ENCODE measurements around the gene RBBP7. TPM values are rescaled to one million over a fixed set of nuclear protein-coding genes. Genes with fewer than 3 reads are reported as not detected.

The RBBP7 gene
- total and polyA plus RNA-seq, 8 donors: 60.9 to 152 (median 109) TPM

DNA sequence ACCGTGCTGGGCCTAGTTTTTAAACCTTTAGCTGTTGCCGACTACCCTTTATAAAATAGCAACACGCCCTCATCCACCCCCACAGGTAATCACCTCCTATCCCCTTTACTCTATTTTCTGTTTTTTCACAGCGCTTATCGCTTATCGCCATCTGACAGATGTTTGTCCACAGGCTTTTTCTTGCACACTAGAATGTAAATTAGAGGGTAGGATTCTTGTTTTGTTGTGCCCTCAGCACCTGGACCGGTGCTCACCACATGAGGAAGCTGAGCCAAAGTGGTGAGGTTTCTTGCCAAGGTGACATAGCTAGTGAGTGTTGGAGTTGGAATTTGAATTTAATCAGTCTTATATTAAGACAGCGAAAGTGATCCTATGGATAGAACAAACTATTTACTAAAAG lies 2.9 kb upstream of the RBBP7 start:
- 66 to 85% (median 67%) methylated on average over 8 of the region's 8 CpGs for WGBS, 5 donors
- Histone ChIP-seq H3K27me3 (peaks cover 0 to 7% (median 0%) of the 10 kb centered on the region in 3 donors), H3K9me3 (no peaks in the 10 kb centered on the region), H3K36me3 (no peaks in the 10 kb centered on the region), H3K4me1 (peaks cover 0 to 36% (median 16%) of the 10 kb centered on the region in 4 donors), H3K4me3 (no peak overlapping the region), H3K27ac (no peak overlapping the region)
- TF ChIP-seq, protein P1, sequence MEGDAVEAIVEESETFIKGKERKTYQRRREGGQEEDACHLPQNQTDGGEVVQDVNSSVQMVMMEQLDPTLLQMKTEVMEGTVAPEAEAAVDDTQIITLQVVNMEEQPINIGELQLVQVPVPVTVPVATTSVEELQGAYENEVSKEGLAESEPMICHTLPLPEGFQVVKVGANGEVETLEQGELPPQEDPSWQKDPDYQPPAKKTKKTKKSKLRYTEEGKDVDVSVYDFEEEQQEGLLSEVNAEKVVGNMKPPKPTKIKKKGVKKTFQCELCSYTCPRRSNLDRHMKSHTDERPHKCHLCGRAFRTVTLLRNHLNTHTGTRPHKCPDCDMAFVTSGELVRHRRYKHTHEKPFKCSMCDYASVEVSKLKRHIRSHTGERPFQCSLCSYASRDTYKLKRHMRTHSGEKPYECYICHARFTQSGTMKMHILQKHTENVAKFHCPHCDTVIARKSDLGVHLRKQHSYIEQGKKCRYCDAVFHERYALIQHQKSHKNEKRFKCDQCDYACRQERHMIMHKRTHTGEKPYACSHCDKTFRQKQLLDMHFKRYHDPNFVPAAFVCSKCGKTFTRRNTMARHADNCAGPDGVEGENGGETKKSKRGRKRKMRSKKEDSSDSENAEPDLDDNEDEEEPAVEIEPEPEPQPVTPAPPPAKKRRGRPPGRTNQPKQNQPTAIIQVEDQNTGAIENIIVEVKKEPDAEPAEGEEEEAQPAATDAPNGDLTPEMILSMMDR (IDR thresholded peaks at IDR 0.05): no peak
- intact Hi-C loops (cut with DNase I; ENCODE audit: low total_unique reads): no loop called here
- peak in 1 of 2 donors; percentile 6 for DNase-seq

DNA sequence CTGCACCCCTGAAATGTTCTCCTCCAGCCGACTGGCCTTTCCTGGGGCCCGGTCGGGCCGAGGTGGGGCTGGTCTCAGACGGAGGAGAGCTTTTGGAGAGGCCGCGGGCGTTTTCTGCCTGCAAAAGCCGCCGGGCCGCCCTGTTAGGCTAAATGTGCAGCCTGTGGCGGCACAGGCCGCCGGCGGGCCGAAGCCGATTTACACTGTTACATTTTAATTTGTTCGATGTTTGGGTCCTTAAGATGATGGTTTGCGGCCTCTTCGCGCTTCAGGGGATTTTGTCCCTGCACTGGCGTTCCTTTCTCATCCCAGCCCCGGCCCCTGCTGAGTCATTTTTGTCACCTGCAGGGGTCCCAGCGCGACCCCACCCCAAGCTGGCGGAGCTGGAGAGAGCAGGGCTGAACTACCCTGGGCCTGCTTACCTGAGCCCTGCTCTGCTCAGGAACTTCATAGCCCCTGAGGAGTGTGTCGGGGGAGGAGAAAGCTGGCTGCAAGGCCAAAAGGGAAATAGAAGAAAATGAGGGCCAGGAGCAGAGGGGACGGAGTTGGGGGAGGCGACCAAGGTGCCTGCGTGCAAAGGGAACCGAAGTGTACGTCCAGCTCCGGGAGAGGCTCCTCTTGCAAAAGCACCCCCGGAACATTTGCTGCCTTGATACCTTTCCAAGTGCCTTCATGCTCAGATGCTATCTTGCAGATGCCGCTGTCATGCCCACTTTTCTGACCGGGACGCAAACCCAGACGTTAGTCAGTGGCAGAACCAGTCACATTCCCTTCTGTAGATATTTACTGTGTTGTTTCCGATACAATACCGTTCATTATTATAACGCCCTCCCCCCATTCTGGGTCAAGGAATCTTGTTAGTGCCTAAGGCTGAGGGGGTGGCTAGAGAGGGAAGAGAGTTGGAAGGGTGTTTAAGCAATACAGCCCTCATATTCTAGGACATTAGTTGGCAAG lies 977 bp upstream of the RBBP7 start:
- Histone ChIP-seq H3K27me3 (peaks cover 0 to 10% (median 0%) of the 10 kb centered on the region in 3 donors), H3K36me3 (no peaks in the 10 kb centered on the region), H3K4me3 (peak overlapping the region; percentile 54 to 80 (median 70)), H3K9me3 (no peaks in the 10 kb centered on the region), H3K4me1 (peaks cover 0 to 52% (median 24%) of the 10 kb centered on the region in 4 donors), H3K27ac (peak overlapping the region; percentile 81 to 95 (median 88))
- intact Hi-C loops (cut with DNase I; ENCODE audit: low total_unique reads): no loop called here
- WGBS, 5 donors: 5 to 24% (median 10%) methylated on average over 16 to 41 of the region's 41 CpGs
- DNase-seq: peak; percentile 31 to 41
- TF ChIP-seq POLR2AphosphoS5 (IDR thresholded peaks at IDR 0.05): no peak
- TF ChIP-seq EP300 (IDR thresholded peaks at IDR 0.05): no peak
- no peak for TF ChIP-seq POLR2A (IDR thresholded peaks at IDR 0.05)
- TF ChIP-seq, protein P1 (IDR thresholded peaks at IDR 0.05): no peak

DNA sequence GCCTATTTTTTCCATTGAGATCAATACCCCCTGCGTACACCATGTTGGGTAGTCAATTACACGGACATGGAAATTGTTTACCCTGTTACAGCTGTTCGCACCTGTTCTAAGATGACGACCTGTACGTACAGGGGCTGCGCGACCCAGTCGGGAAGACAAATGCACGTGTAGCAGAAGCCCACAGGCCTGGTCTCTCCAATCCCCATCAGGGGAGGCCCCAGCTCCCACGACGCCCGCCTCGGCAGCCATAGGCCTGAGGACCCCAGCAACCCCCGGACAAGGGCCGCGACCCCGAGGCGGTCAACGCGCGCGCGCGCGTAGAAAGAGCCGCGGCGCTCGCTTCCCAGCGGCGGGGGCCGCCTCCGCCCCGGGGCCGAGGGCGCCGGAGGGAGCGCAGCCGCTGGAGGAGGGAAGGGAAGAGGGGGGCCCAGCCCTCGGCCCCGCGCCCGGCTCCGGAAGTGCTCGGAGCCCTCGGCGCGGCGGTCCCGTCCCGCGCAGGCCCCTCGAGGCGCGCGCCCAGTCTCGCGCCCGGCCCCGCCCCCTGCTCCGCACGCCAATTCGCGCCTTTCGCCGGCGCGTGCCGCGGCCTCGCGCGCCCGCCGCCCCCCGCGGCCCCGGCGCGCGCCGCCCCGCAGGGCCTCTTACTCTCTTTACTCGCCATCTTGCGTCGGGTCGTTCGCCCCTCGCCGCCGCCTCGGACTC lies 618 bp downstream of the RBBP7 start:
- H3K4me3 ChIP-seq: peak overlapping the region; percentile 67 to 80 (median 70)
- 0 to 12% (median 5%) methylated on average over 9 to 66 of the region's 92 CpGs for WGBS, 5 donors
- H3K9me3 ChIP-seq: no peaks in the 10 kb centered on the region
- peak; percentile 30 to 80 for DNase-seq
- H3K27me3 ChIP-seq: peaks cover 0 to 10% (median 0%) of the 10 kb centered on the region in 3 donors
- peak overlapping the region; percentile 85 to 95 (median 93) for H3K27ac ChIP-seq
- no peak for TF ChIP-seq EP300 (IDR thresholded peaks at IDR 0.05)
- no peak for TF ChIP-seq POLR2A (IDR thresholded peaks at IDR 0.05)
- TF ChIP-seq, protein P1 (IDR thresholded peaks at IDR 0.05): no peak
- TF ChIP-seq POLR2AphosphoS5 (IDR thresholded peaks at IDR 0.05): no peak
- intact Hi-C loops (cut with DNase I; ENCODE audit: low total_unique reads): no loop called here
- no peaks in the 10 kb centered on the region for H3K36me3 ChIP-seq
- peaks cover 0 to 56% (median 31%) of the 10 kb centered on the region in 4 donors for H3K4me1 ChIP-seq

- Histone ChIP-seq H3K27ac (peak overlapping the region in 4 of 5 donors; percentile 85 to 95 (median 90)), H3K4me1 (peaks cover 0 to 56% (median 31%) of the 10 kb centered on the region in 4 donors), H3K27me3 (peaks cover 0 to 10% (median 0%) of the 10 kb centered on the region in 3 donors), H3K4me3 (peak overlapping the region; percentile 67 to 80 (median 70)), H3K9me3 (no peaks in the 10 kb centered on the region), H3K36me3 (no peaks in the 10 kb centered on the region)
- no peak for DNase-seq
- 2 to 34% (median 5%) methylated on average over 7 of the region's 7 CpGs for WGBS, 5 donors
- no peak for TF ChIP-seq POLR2A (IDR thresholded peaks at IDR 0.05)
- no peak for TF ChIP-seq EP300 (IDR thresholded peaks at IDR 0.05)
- no peak for TF ChIP-seq POLR2AphosphoS5 (IDR thresholded peaks at IDR 0.05)
- TF ChIP-seq, protein P1 (IDR thresholded peaks at IDR 0.05): no peak
- intact Hi-C loops (cut with DNase I; ENCODE audit: low total_unique reads): no loop called here
Observed at GRCh38 chrX:16868920-16869319, 1.2 kb downstream of the RBBP7 start.

Data from stomach (tissue), 9 donors.